ENCODE results near the gene TARP.
"Not testable (repeated sequence)": the region's sequence is repeated elsewhere in the genome, so short reads cannot be mapped to it uniquely, and the experiment has no call there.

Gene TARP

DNA sequence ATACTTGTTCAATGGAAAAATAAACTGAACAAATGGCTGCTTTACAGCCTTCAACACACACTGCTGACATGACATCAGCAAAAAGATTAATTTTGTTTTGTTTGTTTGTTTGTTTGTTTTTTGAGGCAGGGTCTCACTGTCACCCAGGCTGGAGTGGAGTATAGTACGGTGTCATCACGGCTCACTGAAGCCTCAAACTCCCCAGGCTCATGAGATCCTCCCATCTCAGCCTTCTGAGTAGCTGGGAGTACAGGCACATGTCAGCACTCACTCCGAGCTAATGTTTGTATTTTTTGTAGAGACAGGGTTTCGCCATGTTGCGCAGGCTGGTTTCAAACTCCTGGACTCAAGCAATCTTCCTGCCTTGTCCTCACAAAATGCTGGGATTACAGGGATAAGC, 10.9 kb downstream of the TARP start:
- no peak for DNase-seq (ENCODE audit: low read depth, low spot score)

DNA sequence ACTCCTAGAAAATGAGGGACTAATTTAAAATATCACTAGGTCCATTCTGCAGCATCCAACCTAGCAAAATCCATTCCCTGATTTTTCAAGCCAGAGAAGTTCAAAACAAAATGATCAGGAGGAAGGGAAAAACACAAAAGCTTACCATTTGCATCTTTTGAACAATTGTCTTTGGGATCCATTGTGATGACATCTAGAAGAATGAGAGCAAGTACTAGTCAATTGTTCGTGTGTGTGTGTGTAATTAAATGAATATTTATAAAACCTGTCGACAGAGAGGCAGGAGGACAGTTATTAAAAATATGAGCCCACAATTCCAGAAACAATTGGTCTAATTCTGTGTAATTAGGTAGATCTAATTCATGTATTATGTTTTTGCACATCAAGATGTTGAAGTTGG, 11.4 kb downstream of the TARP start:
- not testable (repeated sequence) for DNase-seq (ENCODE audit: low read depth, low spot score)

DNA sequence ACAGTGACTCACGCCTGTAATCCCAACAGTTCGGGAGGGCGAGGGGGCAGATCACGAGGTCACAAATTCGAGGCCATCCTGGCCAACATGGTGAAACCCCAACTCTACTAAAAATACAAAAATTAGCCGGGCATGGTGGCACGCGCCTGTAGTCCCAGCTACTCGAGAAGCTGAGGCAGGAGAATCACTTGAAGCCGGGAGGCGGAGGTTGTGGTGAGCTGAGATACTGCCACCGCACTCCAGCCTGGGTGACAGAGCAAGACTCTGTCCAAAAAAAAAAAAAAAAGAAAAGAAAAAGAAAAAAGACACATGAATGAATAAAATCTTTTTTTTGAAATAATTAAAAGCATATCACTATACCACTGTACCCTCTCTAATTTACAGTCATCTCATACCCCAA, 11.8 kb downstream of the TARP start:
- not testable (repeated sequence) for DNase-seq (ENCODE audit: low read depth, low spot score)

DNA sequence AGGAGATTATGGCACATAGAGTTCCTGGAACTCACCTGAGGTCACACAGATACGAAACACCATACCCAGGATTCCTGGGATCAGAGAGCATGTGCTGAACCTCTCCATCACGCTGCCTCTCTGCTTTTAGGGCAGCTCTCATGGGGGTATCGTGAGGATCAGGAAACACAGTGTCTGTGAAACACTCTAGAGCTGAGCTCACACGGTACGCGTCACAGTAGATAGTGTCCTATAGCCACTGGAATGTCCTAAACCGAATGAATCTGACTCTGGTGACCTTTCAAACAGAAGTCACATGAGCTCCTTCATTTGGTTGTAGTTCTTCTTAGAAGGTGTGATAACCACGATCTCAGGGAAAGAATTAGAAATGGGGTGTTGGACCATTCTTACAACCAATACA, 14.3 kb downstream of the TARP start:
- not testable (repeated sequence) for DNase-seq (ENCODE audit: low read depth, low spot score)

DNA sequence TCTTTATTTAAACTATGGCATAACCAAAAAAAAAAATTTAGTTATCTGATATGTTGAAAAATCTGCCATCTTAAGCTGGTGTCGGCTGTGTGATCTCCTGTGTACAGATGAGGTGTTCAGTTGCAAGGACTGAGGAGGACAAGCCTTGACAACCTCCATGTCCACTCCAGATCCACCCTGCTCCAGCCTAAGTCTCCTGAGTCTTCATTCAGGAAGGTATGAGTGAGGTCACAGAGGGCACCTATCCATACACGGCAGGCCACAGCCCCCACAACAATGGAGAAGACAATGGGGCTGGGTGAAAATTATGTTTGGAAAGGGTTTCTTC, 16.1 kb downstream of the TARP start:
- no peak for DNase-seq (ENCODE audit: low read depth, low spot score)

DNA sequence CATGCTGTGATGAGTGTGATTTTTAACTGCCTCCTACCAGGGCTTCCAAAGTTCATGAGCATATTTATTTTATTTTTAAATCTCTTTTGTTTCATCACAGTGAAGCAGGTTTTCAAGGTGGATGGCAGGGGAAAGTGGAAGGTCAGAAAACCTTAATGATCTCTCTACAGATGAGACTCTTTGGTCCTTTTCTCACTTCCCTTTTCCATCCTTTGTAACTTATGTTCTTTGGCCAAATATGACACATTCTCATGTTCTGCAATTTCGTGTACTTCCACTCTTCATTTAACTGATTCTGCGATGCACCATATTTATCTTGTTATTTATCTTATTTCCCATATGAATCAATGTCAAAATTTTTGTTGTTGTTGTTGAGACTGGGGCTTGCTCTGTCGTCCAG, 23.6 kb downstream of the TARP start:
- DNase-seq (ENCODE audit: low read depth, low spot score), result not testable (repeated sequence)

DNA sequence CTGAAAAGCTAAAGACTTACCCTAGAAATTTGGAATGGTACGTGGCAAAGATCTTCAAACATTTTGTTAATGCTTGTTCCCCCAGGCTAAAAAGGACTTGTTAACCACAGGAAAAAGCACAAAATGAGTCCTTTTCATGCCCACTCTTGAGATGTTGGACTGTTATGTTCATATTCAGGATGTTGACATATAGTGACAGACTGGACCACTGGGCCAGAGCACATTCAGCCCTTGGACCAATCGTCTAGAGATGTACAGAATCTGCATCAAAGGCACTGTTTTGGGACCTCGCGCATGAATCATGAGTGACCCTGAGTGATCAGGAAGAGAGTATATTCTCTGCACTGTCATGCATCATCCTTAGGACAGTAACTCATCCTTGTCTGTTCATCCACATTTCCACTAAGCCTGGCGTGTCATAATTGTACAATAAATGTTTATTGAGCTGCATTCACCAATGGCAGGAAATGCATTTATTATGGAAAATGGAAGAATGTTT, 25.3 kb downstream of the TARP start:
- no peak for DNase-seq (ENCODE audit: low read depth, low spot score)

DNA sequence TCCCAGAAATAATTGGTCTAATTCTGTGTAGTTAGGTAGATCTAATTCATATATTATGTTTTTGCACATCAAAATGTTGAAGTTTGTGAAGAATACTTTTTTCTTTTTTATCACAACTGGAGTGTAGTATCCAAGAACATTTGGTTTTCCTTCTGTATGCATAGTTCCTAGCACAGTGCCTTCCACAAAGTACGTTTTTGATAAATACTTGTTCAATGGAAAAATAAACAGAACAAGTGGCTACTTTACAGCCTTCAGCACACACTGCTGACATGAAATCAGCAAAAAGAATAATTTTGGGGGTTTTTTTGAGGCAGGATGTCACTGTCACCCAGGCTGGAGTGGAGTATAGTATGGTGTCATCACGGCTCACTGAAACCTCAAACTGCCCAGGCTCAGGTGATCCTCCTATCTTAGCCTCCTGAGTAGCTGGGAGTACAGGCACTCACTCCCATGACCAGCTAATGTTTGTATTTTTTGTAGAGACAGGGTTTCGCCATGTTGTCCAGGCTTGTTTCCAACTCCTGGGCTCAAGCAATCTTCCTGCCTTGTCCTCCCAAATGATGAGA, 27.9 kb downstream of the TARP start:
- DNase-seq (ENCODE audit: low read depth, low spot score), result no peak

DNA sequence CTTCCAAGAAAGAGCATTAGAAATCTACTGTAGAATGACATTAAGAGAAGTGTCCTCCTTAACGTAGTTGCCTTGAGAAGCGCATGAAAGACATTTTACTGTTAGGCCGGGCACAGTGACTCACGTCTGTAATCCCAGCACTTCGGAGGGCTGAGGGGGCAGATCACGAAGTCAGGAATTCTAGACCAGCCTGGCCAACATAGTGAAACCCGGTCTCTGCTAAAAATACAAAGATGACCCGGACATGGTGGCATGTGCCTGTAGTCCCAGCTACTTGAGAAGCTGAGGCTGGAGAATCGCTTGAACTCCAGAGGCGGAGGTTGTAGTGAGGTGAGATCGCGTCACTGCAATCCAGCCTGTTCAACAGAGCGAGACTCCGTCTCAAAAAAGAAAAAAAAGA, 28.9 kb downstream of the TARP start:
- no peak for DNase-seq (ENCODE audit: low read depth, low spot score)

DNA sequence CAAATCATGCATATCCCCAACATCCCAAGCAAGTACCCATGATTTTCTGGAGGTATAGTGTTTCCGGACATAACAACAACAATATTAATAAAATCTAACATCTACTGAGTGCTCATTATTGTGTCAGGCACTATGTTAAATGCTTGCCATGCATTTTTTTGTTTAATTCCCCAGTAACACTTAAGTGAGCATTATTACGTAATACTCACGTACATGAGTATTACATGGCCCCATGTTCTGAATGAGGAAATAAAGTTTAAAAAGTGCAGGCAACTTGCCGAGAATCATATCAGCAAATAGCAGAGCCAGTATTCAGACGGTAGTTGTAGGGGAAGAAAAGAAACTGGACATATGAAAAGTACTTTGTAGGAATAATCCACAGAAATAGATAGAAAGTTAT, 30.1 kb downstream of the TARP start:
- not testable (repeated sequence) for DNase-seq (ENCODE audit: low read depth, low spot score)

DNA sequence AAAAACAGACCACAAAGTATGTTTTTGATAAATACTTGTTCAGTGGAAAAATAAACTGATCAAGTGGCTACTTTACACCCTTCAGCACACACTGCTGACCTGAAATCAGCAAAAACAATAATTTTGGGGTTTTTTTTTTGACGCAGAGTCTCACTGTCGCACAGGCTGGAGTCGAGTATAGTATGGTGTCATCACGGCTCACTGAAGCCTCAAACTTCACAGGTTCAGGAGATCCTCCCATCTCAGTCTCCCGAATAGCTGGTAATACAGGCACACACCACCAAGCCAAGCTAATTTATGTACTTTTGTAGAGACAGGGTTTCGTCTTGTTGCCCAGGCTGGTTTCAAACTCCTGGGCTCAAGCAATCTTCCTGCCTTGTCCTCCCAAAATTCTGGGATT, 30.6 kb downstream of the TARP start:
- DNase-seq (ENCODE audit: low read depth, low spot score), result no peak

DNA sequence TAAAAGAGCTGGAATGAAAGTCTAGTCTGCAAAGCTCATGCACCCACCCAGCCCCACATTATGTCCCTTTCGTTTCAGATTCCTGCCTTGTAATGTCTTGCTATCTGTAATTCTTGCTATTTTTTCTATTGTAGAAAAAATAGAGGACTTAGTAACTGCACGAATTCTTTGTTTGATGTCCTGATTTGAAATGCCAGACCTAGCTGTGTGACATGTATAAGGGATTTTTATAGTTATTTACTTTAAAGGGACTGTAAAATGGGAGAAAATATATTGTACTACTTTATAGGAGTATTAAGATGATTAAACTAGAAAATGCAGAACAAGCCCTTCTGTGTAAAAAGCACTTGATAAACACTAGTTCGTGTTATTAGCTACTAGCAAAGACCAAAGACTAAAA, 32.4 kb downstream of the TARP start:
- DNase-seq (ENCODE audit: low read depth, low spot score), result no peak

DNA sequence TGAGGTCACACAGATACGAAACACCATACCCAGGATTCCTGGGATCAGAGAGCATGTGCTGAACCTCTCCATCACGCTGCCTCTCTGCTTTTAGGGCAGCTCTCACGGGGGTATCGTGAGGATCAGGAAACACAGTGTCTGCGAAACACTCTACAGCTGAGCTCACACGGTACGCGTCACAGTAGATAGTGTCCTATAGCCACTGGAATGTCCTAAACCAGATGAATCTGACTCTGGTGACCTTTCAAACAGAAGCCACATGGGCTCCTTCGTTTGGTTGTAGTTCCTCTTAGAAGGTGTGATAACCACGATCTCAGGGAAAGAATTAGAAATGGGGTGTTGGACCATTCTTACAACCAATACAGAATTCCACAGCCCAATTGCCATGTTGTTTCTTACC, 34.3 kb downstream of the TARP start:
- DNase-seq (ENCODE audit: low read depth, low spot score), result not testable (repeated sequence)

DNA sequence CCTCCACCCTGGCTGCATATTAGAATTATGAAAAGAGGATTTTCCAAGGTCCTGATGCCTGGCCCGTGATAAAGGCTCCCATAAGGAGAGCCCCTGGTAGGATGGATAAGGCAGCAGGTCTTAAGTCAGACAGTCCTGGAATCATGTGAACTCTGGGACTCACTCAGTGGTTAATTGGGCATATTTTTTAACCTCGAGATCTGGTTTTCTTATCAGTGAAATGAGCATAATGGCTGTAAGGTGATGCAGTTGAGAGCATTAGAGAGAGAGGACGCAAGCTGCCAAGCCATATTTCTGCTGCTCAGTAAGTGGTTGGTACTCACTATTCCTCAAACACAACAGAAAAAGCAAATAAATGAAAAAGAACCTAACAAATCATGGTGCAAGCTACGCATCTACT, 37.8 kb downstream of the TARP start:
- no peak for DNase-seq (ENCODE audit: low read depth, low spot score)

DNA sequence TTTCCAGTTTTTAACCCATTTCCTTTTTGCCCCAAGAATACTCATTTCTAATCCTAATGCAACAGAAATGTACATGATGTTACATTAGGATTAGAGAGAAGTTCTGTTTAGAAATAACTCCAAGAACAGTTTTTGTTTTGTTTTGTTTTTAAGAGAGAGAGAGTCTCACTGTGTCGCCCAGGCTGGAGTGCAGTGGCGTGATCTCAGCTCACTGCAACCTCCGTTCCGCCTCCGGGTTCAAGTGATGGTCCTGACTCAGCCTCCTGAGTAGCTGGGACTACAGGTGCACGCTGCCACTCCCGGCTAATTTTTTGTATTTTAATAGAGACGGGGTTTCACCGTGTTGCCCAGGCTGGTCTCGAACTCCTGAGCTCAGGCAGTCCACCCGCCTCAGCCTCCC, 38.7 kb downstream of the TARP start:
- not testable (repeated sequence) for DNase-seq (ENCODE audit: low read depth, low spot score)

DNA sequence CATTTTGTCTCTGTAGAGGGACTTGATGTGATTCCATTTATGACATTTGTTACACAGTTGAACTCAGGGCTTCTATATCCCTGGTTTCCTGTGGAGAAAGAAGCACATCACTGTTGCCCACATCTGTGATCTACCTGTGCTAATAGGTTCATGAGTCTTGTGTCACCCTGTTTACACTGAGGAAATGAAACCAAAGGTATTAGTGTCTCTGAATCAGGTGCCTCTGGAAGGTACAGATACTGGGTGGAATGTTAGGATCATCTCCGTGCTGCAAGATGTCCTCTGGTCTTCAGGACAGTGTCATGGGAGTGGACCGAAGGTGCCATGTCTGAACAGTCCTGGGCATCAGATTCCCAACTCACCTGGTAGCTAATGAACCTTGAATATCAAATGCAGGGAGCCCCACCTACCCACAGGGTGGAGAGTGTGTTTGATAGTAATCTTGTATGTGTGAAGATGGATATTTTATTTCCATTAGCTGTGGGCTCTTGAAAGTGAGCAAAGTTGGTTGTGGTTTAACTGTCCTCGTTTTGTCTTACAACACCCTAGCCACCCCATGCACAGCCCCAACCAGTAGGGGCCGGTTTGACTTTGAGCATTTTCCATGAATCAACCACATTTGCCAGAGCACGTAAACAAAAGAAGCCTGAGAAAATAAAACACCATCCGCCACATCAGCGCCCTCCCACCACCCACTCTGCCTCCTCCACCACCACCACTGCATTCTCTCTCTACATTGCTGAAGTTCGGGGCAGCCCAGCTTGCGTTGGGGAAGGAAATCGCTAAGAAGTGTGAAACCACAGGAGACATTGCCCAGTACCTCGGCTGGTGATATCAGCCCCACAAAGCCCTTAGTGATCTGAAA, 40.7 kb downstream of the TARP start:
- peak; percentile 75 for DNase-seq (ENCODE audit: low read depth, low spot score)

DNA sequence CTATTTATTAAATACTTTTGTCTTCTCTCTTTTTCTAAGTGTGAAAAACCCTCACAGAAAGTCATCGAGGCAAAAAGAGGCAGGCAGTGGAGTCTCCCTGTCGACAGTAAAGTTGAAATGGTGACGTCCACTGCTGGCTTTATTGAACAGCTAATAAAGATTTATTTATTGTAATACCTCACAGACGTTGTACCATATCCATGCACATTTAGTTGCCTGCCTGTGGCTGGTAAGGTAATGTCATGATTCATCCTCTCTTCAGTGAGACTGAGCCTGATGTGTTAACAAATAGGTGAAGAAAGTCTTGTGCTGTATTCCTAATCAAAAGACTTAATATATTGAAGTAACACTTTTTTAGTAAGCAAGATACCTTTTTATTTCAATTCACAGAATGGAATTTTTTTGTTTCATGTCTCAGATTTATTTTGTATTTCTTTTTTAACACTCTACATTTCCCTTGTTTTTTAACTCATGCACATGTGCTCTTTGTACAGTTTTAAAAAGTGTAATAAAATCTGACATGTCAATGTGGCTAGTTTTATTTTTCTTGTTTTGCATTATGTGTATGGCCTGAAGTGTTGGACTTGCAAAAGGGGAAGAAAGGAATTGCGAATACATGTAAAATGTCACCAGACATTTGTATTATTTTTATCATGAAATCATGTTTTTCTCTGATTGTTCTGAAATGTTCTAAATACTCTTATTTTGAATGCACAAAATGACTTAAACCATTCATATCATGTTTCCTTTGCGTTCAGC, 43.4 kb downstream of the TARP start:
- DNase-seq (ENCODE audit: low read depth, low spot score), result no peak

DNA sequence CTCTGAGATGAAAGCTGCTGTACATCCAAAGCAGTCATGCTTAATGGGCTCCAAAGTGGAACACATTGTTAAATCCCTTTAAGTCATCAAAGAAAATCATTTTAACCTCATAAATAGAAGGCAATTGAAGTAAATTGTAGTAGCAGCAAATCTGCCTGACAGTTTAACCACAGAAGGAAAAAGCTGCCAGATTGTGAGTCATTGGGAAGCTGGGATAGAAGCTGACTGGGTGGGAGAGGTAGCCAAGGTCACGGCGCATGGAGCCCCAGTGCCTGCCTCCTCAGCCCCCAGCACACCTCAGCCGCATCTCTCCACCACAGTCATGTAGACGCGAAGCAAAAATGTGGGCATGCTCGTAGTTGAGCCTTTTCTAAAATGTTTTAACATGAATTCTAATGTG, 44.0 kb downstream of the TARP start:
- DNase-seq (ENCODE audit: low read depth, low spot score), result peak; percentile 89

DNA sequence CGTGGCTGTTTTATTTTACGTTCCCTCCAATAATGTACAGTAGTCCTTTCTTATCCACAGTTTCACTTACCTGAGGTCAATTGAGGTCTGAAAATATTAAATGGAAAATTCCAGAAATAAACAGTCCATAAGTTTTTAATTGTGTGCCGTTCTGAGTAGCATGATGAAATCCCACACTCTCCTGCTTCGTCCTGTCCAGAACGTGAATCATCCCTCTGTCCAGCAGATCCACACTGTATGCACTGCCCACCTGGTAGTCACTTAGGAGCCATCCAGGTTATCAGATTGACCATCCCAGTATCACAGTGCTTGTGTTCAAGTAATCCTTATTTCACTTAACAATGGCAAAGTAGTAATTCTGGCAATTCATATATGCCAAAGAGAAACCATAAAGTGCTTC, 49.0 kb downstream of the TARP start:
- no peak for DNase-seq (ENCODE audit: low read depth, low spot score)

DNA sequence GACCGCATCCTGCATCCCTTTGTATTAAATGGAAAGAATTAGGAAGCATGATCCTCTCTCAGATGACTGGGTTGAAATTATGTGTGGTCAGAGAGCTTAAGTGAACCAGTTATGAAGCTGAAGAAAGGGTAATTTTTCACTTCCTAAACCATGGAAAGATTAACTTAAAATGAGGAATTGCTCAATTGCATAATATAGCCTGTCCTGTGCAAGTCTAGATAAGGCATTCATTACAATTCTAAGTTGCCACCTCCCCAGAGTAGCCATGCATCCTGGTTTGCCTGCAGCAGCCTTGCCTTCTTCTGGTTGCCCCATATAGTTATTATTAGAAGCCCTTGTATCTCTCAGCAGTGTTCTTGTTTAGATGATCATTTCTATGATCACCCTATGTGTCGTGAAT, 50.1 kb downstream of the TARP start:
- DNase-seq (ENCODE audit: low read depth, low spot score), result no peak

DNA sequence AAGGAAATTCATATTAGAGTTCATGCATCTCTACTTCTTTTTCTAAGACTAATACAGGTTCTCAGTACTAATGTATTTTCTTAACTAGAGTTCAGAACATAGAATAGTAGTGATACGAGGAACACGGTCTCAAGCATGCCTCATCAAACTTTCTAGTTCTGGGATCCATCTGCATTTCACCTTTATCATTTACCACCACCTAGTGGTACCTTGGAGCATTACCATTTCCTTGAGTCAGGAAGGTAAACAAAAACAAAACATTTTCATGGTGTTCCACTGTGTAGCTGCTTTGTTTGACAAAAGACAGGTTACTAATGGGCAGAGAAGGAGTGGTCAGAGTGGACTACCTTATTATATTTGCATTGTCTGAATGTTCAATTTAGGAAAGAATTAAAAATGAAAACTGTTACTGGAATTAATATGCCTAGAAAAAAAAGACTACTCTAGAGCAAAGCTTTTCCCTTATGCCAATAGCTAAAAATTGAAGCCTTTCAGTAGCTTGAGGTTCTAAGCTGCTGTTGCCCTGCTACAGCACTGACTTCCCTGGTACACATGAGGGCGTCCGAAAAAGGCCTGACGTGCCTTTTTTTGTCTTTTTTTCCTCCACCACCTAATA, 50.8 kb downstream of the TARP start:
- DNase-seq (ENCODE audit: low read depth, low spot score), result peak; percentile 77

DNA sequence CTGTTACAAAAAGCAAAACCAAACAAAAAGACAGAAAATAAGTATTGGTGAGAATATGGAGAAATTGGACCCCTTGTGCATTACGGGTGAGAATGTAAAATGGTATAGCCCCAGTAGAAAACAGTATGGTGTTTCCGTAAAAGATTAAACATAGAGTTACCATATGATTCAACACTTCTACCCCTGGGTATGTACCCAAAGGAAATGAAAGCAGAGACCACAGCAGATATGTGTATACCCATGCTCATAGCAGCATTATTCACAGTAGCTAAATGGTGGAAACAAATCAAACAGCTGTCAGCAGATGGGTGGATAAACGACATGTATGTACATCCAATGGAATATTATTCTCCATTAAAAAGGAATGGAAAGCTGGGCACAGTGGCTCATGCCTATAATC, 53.0 kb downstream of the TARP start:
- DNase-seq (ENCODE audit: low read depth, low spot score), result no peak

Measured in astrocyte of the hippocampus (primary cell).